Sciatic nerve (tissue), 2 donors: ENCODE measurements around the gene SLK. TPM values are rescaled to one million over a fixed set of nuclear protein-coding genes. Genes with fewer than 3 reads are reported as not detected.
A peak's percentile ranks its signal among the peaks of the same experiment; 100 is the strongest.

Experiments
- ATAC-seq: fragments of 200-7000 bp; cut with Tn5 transposase; one replicate; pipeline ENCODE4 v1.9.1; 2020; ENCODE audit warnings: mild to moderate bottlenecking, moderate library complexity
- DNase-seq: peaks from one replicate; pipeline ENCODE4 v3.0.0-alpha.2; 2020; ENCODE audit warnings: low spot score
- intact Hi-C: fragments of 100-400 bp; cut with DNase I; formaldehyde crosslinking; loops from one replicate; pipeline ENCODE4 v1.14.2; 2022
- total RNA-seq: library from RNA; stranded (reverse); fragmentation: NEBNext Ultra II Directional; extraction: Animal tissue kit (Norgen Biotek cat#: 25700); gene quantifications from one replicate; pipeline ENCODE4 v1.2.1, GENCODE V29; 2021
- donor health status: DM: no; HTN: no; CAD: no.
- donor health status: DM: no; HTN: no; CAD: no.

Gene SLK
- total RNA-seq, 1 donor from 2014 or later: 52.5 TPM

GRCh38 chr10:104028146-104028545, 61.2 kb downstream of the SLK start:
- intact Hi-C loops: no loop called here
- peak; percentile 48 for ATAC-seq

DNA sequence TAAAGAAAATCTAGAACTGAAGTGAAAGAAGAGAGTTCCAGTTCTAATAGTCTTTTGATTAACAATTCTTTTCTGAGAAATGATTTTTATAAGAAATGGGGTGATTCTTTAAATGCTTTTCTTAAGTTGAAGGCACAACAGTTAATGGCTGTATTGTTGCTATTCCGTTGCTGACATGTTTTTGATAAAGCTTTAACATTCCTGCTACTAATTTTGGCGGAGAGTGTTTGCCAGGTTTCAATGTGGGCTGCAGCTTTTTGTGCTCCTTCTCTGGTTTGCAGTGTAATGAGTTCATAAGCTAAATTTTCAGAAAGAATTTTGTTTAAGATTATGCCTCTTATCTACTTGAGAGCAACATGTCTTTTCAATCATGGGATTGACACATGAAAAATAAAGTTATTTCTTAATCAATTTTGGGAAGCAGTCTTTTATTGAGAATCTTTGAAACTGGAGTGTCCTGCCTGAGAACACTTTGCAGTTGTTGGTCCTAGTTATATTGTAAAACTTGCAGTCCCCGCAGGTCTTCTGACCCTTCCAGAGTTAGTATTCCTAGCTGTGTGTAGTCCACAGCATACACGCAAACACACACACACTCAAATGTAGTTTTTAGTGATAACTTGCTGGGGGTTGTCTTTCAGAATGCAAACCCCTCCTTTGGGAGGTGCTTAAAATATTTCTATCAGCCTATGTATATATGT, 62.0 kb downstream of the SLK start:
- intact Hi-C loops: no loop called here
- DNase-seq (no peak), ATAC-seq (no peak)

More at GRCh38 chr10:104028146-104028545, 61.2 kb downstream of the SLK start:
- DNase-seq: no peak

DNA sequence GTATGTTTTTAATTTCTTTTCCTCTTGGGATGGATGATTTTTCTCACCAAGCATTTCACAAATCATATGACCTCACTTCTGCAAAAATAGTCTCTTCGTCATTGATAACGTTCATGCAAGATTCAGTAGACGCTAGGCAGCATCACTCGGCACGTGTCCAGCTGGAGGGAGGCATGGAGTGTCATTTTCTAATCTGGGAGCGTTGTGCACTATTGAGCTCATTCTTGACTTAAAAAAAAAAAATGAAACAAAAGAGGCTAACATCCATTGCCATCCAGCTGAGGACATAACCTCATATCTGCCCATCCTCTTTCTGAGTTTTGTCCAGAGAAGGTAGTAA, 62.6 kb downstream of the SLK start:
- DNase-seq (no peak), ATAC-seq (no peak)
- intact Hi-C loops: no loop called here

DNA sequence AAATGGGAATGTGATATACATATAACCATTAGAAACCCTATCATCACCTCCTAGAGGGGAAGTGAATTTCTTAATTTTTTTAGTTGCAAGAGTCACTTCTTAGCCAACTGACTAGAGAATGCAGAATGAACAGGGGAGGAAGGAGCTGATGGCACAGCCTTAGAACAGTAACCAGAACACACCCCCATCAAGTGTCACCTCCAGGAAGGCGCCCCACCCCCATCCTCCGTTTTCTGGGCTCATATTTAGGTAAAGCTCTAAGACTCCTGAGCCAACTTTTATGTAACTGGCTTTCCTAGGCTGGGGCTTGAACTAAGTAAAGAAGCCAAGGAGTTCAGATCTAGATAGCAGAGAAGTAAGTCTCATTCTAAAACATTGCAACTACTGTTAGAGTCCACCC, 64.7 kb downstream of the SLK start:
- intact Hi-C loops: no loop called here
- DNase-seq (no peak), ATAC-seq (no peak)

- DNase-seq: no peak
- ATAC-seq: no peak
- intact Hi-C loops: no loop called here
Observed at GRCh38 chr10:104032144-104032775, 65.3 kb downstream of the SLK start.

- no peak for DNase-seq
- ATAC-seq: no peak
- intact Hi-C loops: no loop called here
Observed at GRCh38 chr10:104033401-104033930, 66.5 kb downstream of the SLK start.

DNA sequence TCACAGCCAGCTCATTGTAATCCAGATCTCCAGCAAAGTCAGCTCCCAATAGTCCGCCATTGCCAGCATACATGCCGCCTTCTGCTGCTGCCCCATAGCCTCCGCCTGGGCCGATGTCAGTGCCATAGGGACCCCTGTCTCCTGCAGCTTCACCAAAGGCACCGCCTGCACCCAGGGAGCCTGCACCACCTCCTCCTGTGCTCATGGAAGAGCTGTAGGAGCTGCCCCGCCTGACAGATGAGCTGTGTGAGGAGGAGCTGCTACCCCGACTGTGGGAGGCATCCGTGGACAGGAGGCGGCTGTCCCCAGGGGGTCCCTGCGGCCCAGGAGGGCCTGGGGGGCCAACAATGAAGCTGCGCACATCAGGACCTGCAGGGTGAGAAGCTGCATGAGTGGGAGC, 67.0 kb downstream of the SLK start:
- intact Hi-C loops: no loop called here
- ATAC-seq (no peak), DNase-seq (no peak)

DNA sequence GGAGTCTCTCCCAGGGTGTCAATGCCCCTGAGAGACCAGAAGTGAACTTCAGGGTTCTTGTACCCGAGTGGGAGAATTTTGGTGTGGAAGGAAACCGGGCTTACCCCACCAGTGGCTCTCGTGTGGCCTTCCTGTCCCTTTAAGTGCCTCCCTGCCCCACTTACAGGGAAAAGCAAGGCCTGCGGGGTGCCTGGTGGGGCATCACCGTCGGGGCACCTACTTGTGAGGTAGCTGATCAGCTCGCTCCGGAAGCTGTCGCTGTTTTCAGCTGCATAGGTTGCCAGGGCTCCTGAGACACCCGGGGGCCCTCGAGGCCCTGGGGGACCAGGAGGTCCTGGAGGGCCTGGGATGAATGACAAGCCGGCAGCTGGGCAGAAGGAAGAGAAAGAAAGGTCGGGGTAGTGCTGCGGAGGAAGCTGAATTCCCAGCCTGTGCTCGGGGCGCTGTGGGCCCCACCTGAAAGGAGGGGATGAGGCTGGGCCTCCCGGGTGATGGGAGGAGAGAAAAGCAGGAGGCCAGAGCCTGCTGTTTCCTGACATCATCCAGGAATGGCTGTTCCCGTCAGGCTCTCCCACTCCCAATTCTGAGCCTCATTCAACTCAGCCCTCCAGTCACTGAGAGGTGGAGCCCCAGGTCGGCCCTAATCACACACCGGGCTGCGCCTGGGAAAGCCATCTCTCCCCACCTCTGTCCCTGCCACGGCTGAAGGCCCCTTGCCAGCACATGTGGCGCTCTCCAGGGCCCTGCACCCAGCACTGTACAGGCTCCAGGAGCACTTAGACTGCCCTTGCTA, 67.7 kb downstream of the SLK start:
- no peak for DNase-seq
- intact Hi-C loops: no loop called here
- ATAC-seq: no peak

GRCh38 chr10:104035194-104036068, 68.5 kb downstream of the SLK start:
- ATAC-seq: no peak
- intact Hi-C loops: no loop called here
- DNase-seq: no peak

DNA sequence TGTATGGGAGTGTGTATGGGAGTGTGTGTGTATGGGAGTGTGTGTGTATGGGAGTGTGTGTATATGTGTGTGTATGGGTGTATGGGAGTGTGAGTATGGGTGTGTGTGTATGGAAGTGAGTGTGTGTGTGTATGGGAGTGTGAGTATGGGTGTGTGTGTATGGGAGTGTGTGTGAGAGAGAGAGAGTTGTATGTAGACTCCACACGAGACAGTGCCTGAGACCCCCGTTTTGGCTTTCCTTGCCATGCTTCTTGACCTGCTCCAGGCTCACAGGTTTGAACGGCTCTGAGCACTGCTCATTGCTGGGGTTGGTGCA, 69.1 kb downstream of the SLK start:
- no peak for DNase-seq
- intact Hi-C loops: no loop called here
- ATAC-seq: no peak

- no peak for DNase-seq
- intact Hi-C loops: no loop called here
- ATAC-seq: no peak
Observed at GRCh38 chr10:104036518-104037260, 69.7 kb downstream of the SLK start.

- intact Hi-C loops: no loop called here
- ATAC-seq (no peak), DNase-seq (no peak)
Observed at GRCh38 chr10:104037261-104037951, 70.5 kb downstream of the SLK start.

- no peak for ATAC-seq
- no peak for DNase-seq
- intact Hi-C loops: no loop called here
Observed at GRCh38 chr10:104038537-104038936, 71.6 kb downstream of the SLK start.

DNA sequence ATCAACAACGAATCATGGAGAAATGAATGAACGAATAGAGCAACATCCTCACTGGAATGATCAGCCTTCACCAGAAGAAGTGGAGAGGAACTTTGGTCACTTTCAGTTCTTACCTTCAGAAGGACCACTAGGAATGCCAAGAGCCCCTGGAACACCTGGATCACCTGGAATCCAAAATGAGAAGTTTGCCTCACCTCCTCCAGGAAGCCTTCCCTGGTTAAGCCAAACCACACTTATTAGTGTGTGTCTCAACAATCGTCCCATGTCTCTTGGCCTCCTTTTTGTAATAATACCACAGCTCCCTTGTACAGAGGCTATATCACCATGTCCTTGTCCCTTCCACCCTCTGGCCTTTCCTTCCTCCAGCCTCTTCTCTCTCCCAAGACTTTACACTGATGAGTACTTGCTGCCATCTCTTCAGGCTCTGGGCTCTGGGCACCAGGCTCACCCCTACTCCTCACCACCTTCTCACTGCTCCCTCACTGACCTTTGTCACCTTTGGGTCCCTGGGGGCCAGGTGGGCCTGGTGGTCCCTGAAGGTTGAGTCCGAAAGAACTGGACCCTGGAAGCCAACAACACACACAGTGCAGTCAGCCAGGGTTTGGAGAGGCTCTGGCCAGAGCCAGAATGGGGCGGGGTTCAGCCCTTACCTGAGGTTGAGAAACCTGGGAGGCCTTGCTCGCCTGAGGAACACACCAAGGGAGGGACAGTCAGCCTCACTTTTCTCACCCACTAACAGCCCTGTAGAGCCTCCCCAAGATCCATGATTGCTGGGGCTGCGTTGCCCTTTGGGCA, 72.2 kb downstream of the SLK start:
- intact Hi-C loops: no loop called here
- no peak for ATAC-seq
- DNase-seq: no peak

- intact Hi-C loops: no loop called here
- ATAC-seq: no peak
- DNase-seq: no peak
Observed at GRCh38 chr10:104040382-104040781, 73.4 kb downstream of the SLK start.

DNA sequence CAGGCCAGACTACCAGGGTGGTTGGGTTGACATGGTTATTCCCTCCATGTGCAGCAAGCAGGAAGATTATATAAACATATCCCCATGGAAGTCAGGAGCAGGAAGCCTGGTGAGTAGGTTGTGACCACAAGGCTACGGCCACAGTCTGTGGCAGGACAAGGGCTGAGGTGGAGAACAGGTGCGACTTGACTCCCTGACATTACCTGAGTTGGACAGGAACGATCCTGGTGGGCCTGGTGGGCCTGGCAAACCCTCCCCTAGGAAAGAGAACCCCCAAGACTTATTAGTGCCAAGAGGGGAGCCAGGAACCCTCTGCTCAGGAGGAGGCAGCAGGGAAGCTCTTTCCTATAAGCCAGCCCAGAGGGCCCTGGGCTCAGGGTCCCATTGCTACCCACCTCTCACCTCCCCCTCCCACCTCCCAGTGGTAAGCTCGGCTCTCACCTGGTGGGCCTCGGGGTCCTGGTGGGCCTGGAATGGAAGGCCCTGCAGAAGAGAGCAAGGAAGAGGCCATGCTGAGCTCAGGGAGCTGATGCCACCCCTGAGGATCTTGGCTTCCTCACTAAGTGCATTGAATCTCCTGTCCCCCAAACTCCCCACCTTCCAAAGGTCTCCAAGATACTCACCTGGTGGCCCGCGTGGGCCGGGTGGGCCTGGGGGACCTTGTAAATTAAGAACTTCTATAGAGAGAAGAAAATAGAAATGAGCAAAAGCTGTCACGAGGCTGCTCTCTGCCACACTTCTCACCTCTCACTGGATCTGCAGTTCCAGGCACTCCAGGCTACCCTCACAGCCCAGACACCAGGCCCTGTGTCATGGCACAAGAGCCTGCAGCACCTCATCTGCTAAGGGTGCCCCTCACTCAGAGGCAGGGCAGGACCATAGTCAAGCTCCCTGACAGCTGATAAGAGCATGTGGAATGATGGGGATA, 74.2 kb downstream of the SLK start:
- DNase-seq (no peak), ATAC-seq (no peak)
- intact Hi-C loops: no loop called here
